Measurements from ENCODE around the gene LGI4.

- TF ChIP-seq CTCF (conservative IDR thresholded peaks at IDR 0.05; ENCODE audit: low read length) (no peak), EZH2phosphoT487 (IDR thresholded peaks at IDR 0.05; ENCODE audit: borderline replicate concordance) (no peak)
Measured at GRCh38 chr19:35108730-35109129, 26.1 kb downstream of the LGI4 start.
